Trophoblast cell (in vitro differentiated cells and primary cell): ENCODE results near the gene ITPRIPL2.

Experiments used
- DNase-seq, 2 donors: peaks; one replicate each; pipeline ENCODE4 v3.0.0-alpha.2; 2016
- H2AFZ ChIP-seq: 2 replicates; pipeline ENCODE4 v1.6.1; 2013; ENCODE audit warnings: low read length, moderate library complexity, mild to moderate bottlenecking; ENCODE audit not compliant: insufficient read depth, poor library complexity
- H2AK5ac ChIP-seq: 2 replicates; pipeline ENCODE4 v1.6.1; 2013; ENCODE audit warnings: mild to moderate bottlenecking, low read length
- H2BK120ac ChIP-seq: 2 replicates; pipeline ENCODE4 v1.6.1; 2013; ENCODE audit warnings: low read length, mild to moderate bottlenecking, moderate library complexity; ENCODE audit not compliant: insufficient read depth, poor library complexity
- H2BK12ac ChIP-seq: 2 replicates; pipeline ENCODE4 v1.6.1; 2013; ENCODE audit warnings: mild to moderate bottlenecking, low read length, moderate library complexity
- H2BK5ac ChIP-seq: 2 replicates; pipeline ENCODE4 v1.6.1; 2013; ENCODE audit warnings: low read length, low read depth, moderate library complexity, mild to moderate bottlenecking; ENCODE audit not compliant: poor library complexity
- H3K14ac ChIP-seq: 2 replicates; pipeline ENCODE4 v1.6.1; 2013; ENCODE audit warnings: mild to moderate bottlenecking, low read length
- H3K18ac ChIP-seq: 2 replicates; pipeline ENCODE4 v1.6.1; 2013; ENCODE audit warnings: mild to moderate bottlenecking, low read length
- H3K23ac ChIP-seq: 2 replicates; pipeline ENCODE4 v1.6.1; 2013; ENCODE audit warnings: low read length
- H3K27ac ChIP-seq: 2 replicates; pipeline ENCODE4 v1.5.1; 2013; ENCODE audit warnings: low read depth, mild to moderate bottlenecking, inconsistent platforms, low read length, moderate library complexity
- H3K27me3 ChIP-seq: 2 replicates; pipeline ENCODE4 v1.6.1; 2013; ENCODE audit warnings: inconsistent platforms, mild to moderate bottlenecking, low read length, moderate library complexity; ENCODE audit not compliant: insufficient read depth
- H3K36me3 ChIP-seq, 2 experiments: 1 replicate in 1 of 2; 2 replicates in 1 of 2; pipeline ENCODE4 v1.6.1; 2013; ENCODE audit warnings: low read length in 2 of 2, mild to moderate bottlenecking in 2 of 2, moderate library complexity in 1 of 2; ENCODE audit not compliant: insufficient read depth in 2 of 2, control insufficient read depth in 1 of 2
- H3K4ac ChIP-seq: 2 replicates; pipeline ENCODE4 v1.6.1; 2013; ENCODE audit warnings: low read depth, mild to moderate bottlenecking, low read length, moderate library complexity
- H3K4me1 ChIP-seq, 2 experiments: 1 replicate in 1 of 2; 2 replicates in 1 of 2; pipeline ENCODE4 v1.6.1; 2013; ENCODE audit warnings: low read length in 2 of 2, mild to moderate bottlenecking in 2 of 2, moderate library complexity in 1 of 2; ENCODE audit not compliant: insufficient read depth in 2 of 2, control insufficient read depth in 1 of 2
- H3K4me2 ChIP-seq: 2 replicates; pipeline ENCODE4 v1.6.1; 2013; ENCODE audit warnings: inconsistent platforms, mild to moderate bottlenecking, low read length, moderate library complexity
- H3K4me3 ChIP-seq: 2 replicates; pipeline ENCODE4 v1.5.1; 2013; ENCODE audit warnings: mild to moderate bottlenecking, low read depth, low read length, inconsistent platforms
- H3K79me1 ChIP-seq: one replicate; pipeline ENCODE4 v1.6.1; 2013; ENCODE audit warnings: low read length
- H3K79me2 ChIP-seq: 2 replicates; pipeline ENCODE4 v1.6.1; 2013; ENCODE audit warnings: low read length, mild to moderate bottlenecking; ENCODE audit not compliant: control insufficient read depth, insufficient read depth, poor library complexity
- H3K9ac ChIP-seq: 2 replicates; pipeline ENCODE4 v1.6.1; 2013; ENCODE audit warnings: mild to moderate bottlenecking, low read length
- H3K9me3 ChIP-seq: 2 replicates; pipeline ENCODE4 v1.6.1; 2013; ENCODE audit warnings: low read depth, mild to moderate bottlenecking, control low read depth, inconsistent platforms, low read length; ENCODE audit not compliant: insufficient read depth
- H4K12ac ChIP-seq: 2 replicates; pipeline ENCODE4 v1.6.1; 2013; ENCODE audit warnings: low read depth, mild to moderate bottlenecking, low read length, moderate library complexity
- H4K8ac ChIP-seq: 2 replicates; pipeline ENCODE4 v1.6.1; 2013; ENCODE audit warnings: low read depth, mild to moderate bottlenecking, low read length, moderate library complexity
- H4K91ac ChIP-seq: one replicate; pipeline ENCODE4 v1.6.1; 2013; ENCODE audit warnings: low read depth, mild to moderate bottlenecking, low read length, moderate library complexity
- WGBS: extraction: QIAGEN DNeasy Blood & Tissue Kit; methylation state at CpG from one replicate; pipeline ENCODE4 v1.1.7; 2013; ENCODE audit warnings: missing lambda C conversion rate; ENCODE audit not compliant: insufficient read length, insufficient coverage; ENCODE audit errors: extremely low coverage; 5-methylcytosine and 5-hydroxymethylcytosine counted together

ITPRIPL2 gene

GRCh38 chr16:19145010-19145409, 31.2 kb downstream of the ITPRIPL2 start:
- DNase-seq = no peak
- no peak overlapping the region for H2BK12ac ChIP-seq

GRCh38 chr16:19147126-19147525, 33.4 kb downstream of the ITPRIPL2 start:
- H3K36me3 ChIP-seq = no peaks in the 10 kb centered on the region
- H3K9me3 ChIP-seq = no peaks in the 10 kb centered on the region
- H3K4me1 ChIP-seq = no peaks in the 10 kb centered on the region
- no peaks in the 10 kb centered on the region for H3K27me3 ChIP-seq
- no peak overlapping the region for H4K8ac ChIP-seq
- H2AFZ ChIP-seq = no peak overlapping the region
- no CpG with 5 or more reads among the region's 4 CpGs for WGBS
- H2BK12ac ChIP-seq = no peak overlapping the region
- H3K23ac ChIP-seq = no peak overlapping the region
- no peaks in the 10 kb centered on the region for H3K79me1 ChIP-seq
- H3K79me2 ChIP-seq = no peaks in the 10 kb centered on the region
- H2BK5ac ChIP-seq = no peak overlapping the region
- no peak overlapping the region for H3K4ac ChIP-seq
- H2BK120ac ChIP-seq = no peak overlapping the region
- no peak overlapping the region for H4K91ac ChIP-seq
- no peak overlapping the region for H2AK5ac ChIP-seq
- no peak overlapping the region for H3K27ac ChIP-seq
- H3K9ac ChIP-seq = no peak overlapping the region
- no peak overlapping the region for H4K12ac ChIP-seq
- H3K14ac ChIP-seq = no peak overlapping the region
- DNase-seq = no peak
- H3K4me2 ChIP-seq = no peak overlapping the region
- H3K4me3 ChIP-seq = no peak overlapping the region
- no peak overlapping the region for H3K18ac ChIP-seq

More at GRCh38 chr16:19145010-19145409, 31.2 kb downstream of the ITPRIPL2 start:
- WGBS = no CpG with 5 or more reads among the region's 3 CpGs
- H2AFZ ChIP-seq = no peak overlapping the region
- H3K23ac ChIP-seq = no peak overlapping the region
- H3K18ac ChIP-seq = no peak overlapping the region
- no peak overlapping the region for H4K91ac ChIP-seq
- H2AK5ac ChIP-seq = no peak overlapping the region
- no peaks in the 10 kb centered on the region for H3K36me3 ChIP-seq
- H3K79me2 ChIP-seq = no peaks in the 10 kb centered on the region
- no peak overlapping the region for H3K14ac ChIP-seq
- H3K9me3 ChIP-seq = no peaks in the 10 kb centered on the region
- no peak overlapping the region for H2BK120ac ChIP-seq
- H2BK5ac ChIP-seq = no peak overlapping the region
- no peak overlapping the region for H3K4me2 ChIP-seq
- H3K4me1 ChIP-seq = no peaks in the 10 kb centered on the region
- no peaks in the 10 kb centered on the region for H3K79me1 ChIP-seq
- H4K8ac ChIP-seq = no peak overlapping the region
- H3K9ac ChIP-seq = no peak overlapping the region
- H3K4me3 ChIP-seq = no peak overlapping the region
- no peak overlapping the region for H3K4ac ChIP-seq
- H3K27ac ChIP-seq = no peak overlapping the region
- no peak overlapping the region for H4K12ac ChIP-seq
- H3K27me3 ChIP-seq = no peaks in the 10 kb centered on the region

GRCh38 chr16:19147627-19148026, 33.9 kb downstream of the ITPRIPL2 start:
- no peak overlapping the region for H3K4me2 ChIP-seq
- no CpG with 5 or more reads among the region's 4 CpGs for WGBS
- H3K27me3 ChIP-seq = no peaks in the 10 kb centered on the region

GRCh38 chr16:19148189-19148588, 34.4 kb downstream of the ITPRIPL2 start:
- DNase-seq = no peak
- no CpG with 5 or more reads among the region's 5 CpGs for WGBS
- Histone ChIP-seq H3K79me1 (no peaks in the 10 kb centered on the region), H3K36me3 (no peaks in the 10 kb centered on the region), H4K12ac (no peak overlapping the region), H3K4me2 (no peak overlapping the region), H3K9me3 (no peaks in the 10 kb centered on the region), H3K23ac (no peak overlapping the region), H3K4me3 (no peak overlapping the region), H2BK5ac (no peak overlapping the region), H2AK5ac (no peak overlapping the region), H2AFZ (no peak overlapping the region), H3K79me2 (no peaks in the 10 kb centered on the region), H3K14ac (no peak overlapping the region), H3K27me3 (no peaks in the 10 kb centered on the region), H3K4ac (no peak overlapping the region), H4K91ac (no peak overlapping the region), H3K18ac (no peak overlapping the region), H2BK120ac (no peak overlapping the region), H3K4me1 (no peaks in the 10 kb centered on the region), H3K9ac (no peak overlapping the region), H4K8ac (no peak overlapping the region), H2BK12ac (no peak overlapping the region), H3K27ac (no peak overlapping the region)

More at GRCh38 chr16:19147627-19148026, 33.9 kb downstream of the ITPRIPL2 start:
- no peak overlapping the region for H2AK5ac ChIP-seq
- no peaks in the 10 kb centered on the region for H3K4me1 ChIP-seq
- DNase-seq = no peak
- H2AFZ ChIP-seq = no peak overlapping the region
- no peak overlapping the region for H3K18ac ChIP-seq
- no peak overlapping the region for H2BK120ac ChIP-seq
- H3K9ac ChIP-seq = no peak overlapping the region
- no peak overlapping the region for H3K14ac ChIP-seq
- no peak overlapping the region for H3K23ac ChIP-seq
- no peaks in the 10 kb centered on the region for H3K79me1 ChIP-seq
- no peak overlapping the region for H4K8ac ChIP-seq
- H4K12ac ChIP-seq = no peak overlapping the region
- H2BK12ac ChIP-seq = no peak overlapping the region
- no peak overlapping the region for H3K4me3 ChIP-seq
- H3K27ac ChIP-seq = no peak overlapping the region
- no peak overlapping the region for H4K91ac ChIP-seq
- H3K4ac ChIP-seq = no peak overlapping the region
- H3K36me3 ChIP-seq = no peaks in the 10 kb centered on the region
- H3K9me3 ChIP-seq = no peaks in the 10 kb centered on the region
- H3K79me2 ChIP-seq = no peaks in the 10 kb centered on the region
- no peak overlapping the region for H2BK5ac ChIP-seq
